Measurements from ENCODE around the gene SMAP1.

DNA sequence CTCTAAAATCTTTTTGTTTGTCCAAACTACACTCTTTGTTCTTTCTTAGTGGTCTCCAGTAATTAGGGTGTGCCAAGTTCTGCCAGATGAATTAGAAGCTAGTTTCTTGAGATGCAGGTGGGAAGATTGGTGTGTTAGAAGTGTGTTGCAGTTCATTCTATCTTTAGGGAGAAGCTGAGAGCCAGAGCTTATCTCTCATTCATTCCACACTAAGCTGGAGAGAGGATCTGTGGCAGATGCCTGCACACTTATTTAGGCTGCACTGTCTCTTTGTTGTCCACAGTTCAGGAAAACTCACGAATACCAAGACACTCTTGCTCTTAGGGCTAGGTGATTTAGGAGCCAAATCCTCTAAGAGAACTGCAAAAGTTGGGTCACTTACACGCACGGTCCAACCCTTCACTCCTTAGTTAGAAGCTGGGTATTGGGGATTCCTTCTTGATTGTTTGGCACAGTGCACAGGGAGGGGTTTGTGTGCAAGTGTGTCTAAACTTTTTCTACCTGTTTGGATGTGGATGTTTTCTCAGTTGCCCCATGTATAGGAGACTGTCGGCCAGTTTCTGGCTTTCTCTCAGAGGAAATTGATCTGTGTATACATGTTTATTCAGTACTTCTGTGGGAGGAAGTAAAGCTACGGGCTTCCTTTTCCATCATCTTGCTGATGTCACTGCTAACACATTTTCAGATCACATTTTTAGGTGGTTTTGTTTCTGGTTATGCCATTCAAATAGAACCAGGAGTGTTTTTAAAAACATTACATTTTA, 49.5 kb downstream of the SMAP1 start:
- TF ChIP-seq, protein P1, sequence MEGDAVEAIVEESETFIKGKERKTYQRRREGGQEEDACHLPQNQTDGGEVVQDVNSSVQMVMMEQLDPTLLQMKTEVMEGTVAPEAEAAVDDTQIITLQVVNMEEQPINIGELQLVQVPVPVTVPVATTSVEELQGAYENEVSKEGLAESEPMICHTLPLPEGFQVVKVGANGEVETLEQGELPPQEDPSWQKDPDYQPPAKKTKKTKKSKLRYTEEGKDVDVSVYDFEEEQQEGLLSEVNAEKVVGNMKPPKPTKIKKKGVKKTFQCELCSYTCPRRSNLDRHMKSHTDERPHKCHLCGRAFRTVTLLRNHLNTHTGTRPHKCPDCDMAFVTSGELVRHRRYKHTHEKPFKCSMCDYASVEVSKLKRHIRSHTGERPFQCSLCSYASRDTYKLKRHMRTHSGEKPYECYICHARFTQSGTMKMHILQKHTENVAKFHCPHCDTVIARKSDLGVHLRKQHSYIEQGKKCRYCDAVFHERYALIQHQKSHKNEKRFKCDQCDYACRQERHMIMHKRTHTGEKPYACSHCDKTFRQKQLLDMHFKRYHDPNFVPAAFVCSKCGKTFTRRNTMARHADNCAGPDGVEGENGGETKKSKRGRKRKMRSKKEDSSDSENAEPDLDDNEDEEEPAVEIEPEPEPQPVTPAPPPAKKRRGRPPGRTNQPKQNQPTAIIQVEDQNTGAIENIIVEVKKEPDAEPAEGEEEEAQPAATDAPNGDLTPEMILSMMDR (conservative IDR thresholded peaks at IDR 0.05; ENCODE audit: low read depth, low read length): no peak
- TF ChIP-seq EZH2 (IDR thresholded peaks at IDR 0.05; ENCODE audit: borderline replicate concordance, low read depth, low read length, poor library complexity, severe bottlenecking): no peak

Data from A673 (cell line).